Endothelial cell of umbilical vein (primary cell): ENCODE results near the gene GRIA4. TPM values are rescaled to one million over a fixed set of nuclear protein-coding genes. Genes with fewer than 3 reads are reported as not detected.

Source experiments
- BruUV-seq: library from RNA; stranded (reverse); fragments of 400-500 nt; replicated peaks from 2 replicates; lab custom pipeline; 2021; lab: Mats Ljungman, UMichigan
- CTCF ChIA-PET: fragments of 300-600, 350-600 bp; sonication (Branson Sonifier 250); formaldehyde crosslinking; loops from one replicate; lab custom pipeline; 2021; ENCODE audit warnings: antibody characterized with exemption, inconsistent platforms; lab: Charles Lee
- POLR2A ChIA-PET: fragments of 300-600, 350-600 bp; sonication (Branson Sonifier 250); formaldehyde crosslinking; loops from one replicate; lab custom pipeline; 2021; ENCODE audit warnings: antibody characterized with exemption, inconsistent platforms; lab: Charles Lee
- DNase-seq: peaks from one replicate; pipeline ENCODE4 v3.0.0-alpha.2; 2011; ENCODE audit warnings: low read depth, low spot score
- FAIRE-seq: peaks from 2 replicates; lab custom pipeline; 2011; peaks lifted over from hg19 to GRCh38; lab: Jason Lieb, UNC
- H2AFZ ChIP-seq: 2 replicates; pipeline ENCODE4 v1.6.0; 2012; ENCODE audit warnings: low read depth, low read length, control low read depth, inconsistent platforms
- H3K27ac ChIP-seq: 2 replicates; pipeline ENCODE4 v1.5.1; 2011; ENCODE audit warnings: low read depth, mild to moderate bottlenecking, control low read depth, low read length, moderate library complexity; ENCODE audit not compliant: insufficient read depth
- H3K27me3 ChIP-seq, 2 experiments: 2 replicates each; pipeline versions ENCODE4 v1.6.0 to v1.6.1; 2011; ENCODE audit warnings: low read length in 2 of 2, mixed read lengths in 1 of 2; ENCODE audit not compliant: control insufficient read depth in 2 of 2, insufficient read depth in 2 of 2
- H3K36me3 ChIP-seq, 2 experiments: 2 replicates in 1 of 2; 3 replicates in 1 of 2; pipeline ENCODE4 v1.5.1; 2011; ENCODE audit warnings: low read length in 2 of 2, mild to moderate bottlenecking in 1 of 2, moderate library complexity in 1 of 2; ENCODE audit not compliant: control insufficient read depth in 2 of 2, insufficient read depth in 2 of 2; ENCODE audit errors: extremely low read depth in 1 of 2
- H3K4me1 ChIP-seq: 3 replicates; pipeline ENCODE4 v1.5.1; 2011; ENCODE audit warnings: mild to moderate bottlenecking, low read length; ENCODE audit not compliant: control insufficient read depth, insufficient read depth; ENCODE audit errors: extremely low read depth
- H3K4me2 ChIP-seq: 2 replicates; pipeline ENCODE4 v1.6.1; 2011; ENCODE audit warnings: low read length, control low read depth, mixed read lengths; ENCODE audit not compliant: insufficient read depth
- H3K4me3 ChIP-seq, 3 experiments: fragments of 200-600 bp in 1 of 3; sonication (generic), shearing (Covaris generic) in 1 of 3; replicated peaks in 1 of 3; 2 replicates each; pipeline ENCODE4 v1.5.1; 2011 to 2016; ENCODE audit warnings: control low read depth in 3 of 3, low read length in 3 of 3, mild to moderate bottlenecking in 2 of 3, inconsistent platforms in 1 of 3, low read depth in 1 of 3, moderate library complexity in 1 of 3; ENCODE audit not compliant: insufficient read depth in 1 of 3
- H3K79me2 ChIP-seq: 2 replicates; pipeline ENCODE4 v1.6.0; 2012; ENCODE audit warnings: low read length, inconsistent platforms; ENCODE audit not compliant: control insufficient read depth, insufficient read depth
- H3K9ac ChIP-seq: replicated peaks from 2 replicates; pipeline ENCODE3; 2011; ENCODE audit warnings: low read length, control low read depth; ENCODE audit not compliant: insufficient read depth; ENCODE audit errors: extremely low read depth
- H3K9me1 ChIP-seq: replicated peaks from 3 replicates; pipeline ENCODE4 v1.6.0; 2011; ENCODE audit warnings: mild to moderate bottlenecking, low read length; ENCODE audit not compliant: control insufficient read depth, insufficient read depth; ENCODE audit errors: extremely low read depth
- H3K9me3 ChIP-seq: replicated peaks from 2 replicates; pipeline ENCODE4 v1.5.1; 2012; ENCODE audit warnings: low read length, inconsistent platforms; ENCODE audit not compliant: control insufficient read depth, insufficient read depth
- H4K20me1 ChIP-seq: replicated peaks from 2 replicates; pipeline ENCODE3; 2011; ENCODE audit warnings: mild to moderate bottlenecking, low read length; ENCODE audit not compliant: control insufficient read depth, insufficient read depth; ENCODE audit errors: extremely low read depth
- CTCF ChIP-seq, 2 donors: IDR thresholded peaks; 1 replicate in 1 of 2; 2 replicates in 1 of 2; pipeline ENCODE4 v1.5.1; 2011; ENCODE audit warnings: low read length in 2 of 2, mild to moderate bottlenecking in 2 of 2, moderate library complexity in 2 of 2, control low read depth in 1 of 2, inconsistent platforms in 1 of 2, low read depth in 1 of 2; ENCODE audit not compliant: insufficient read depth in 1 of 2; ENCODE audit errors: extremely low read depth in 1 of 2
- EZH2 ChIP-seq: IDR thresholded peaks from 2 replicates; pipeline ENCODE4 v1.6.1; 2012; ENCODE audit warnings: borderline replicate concordance, low read depth, mild to moderate bottlenecking, moderate library complexity, low read length, inconsistent platforms; ENCODE audit not compliant: severe bottlenecking
- FOS ChIP-seq: IDR thresholded peaks from 2 replicates; pipeline ENCODE4 v1.6.1; 2011; ENCODE audit warnings: mild to moderate bottlenecking, low read length, moderate library complexity, borderline replicate concordance; ENCODE audit not compliant: insufficient read depth
- GATA2 ChIP-seq: IDR thresholded peaks from 2 replicates; pipeline ENCODE4 v1.7.0; 2011; ENCODE audit warnings: low read depth, mild to moderate bottlenecking, moderate library complexity, mixed read lengths, low read length; ENCODE audit not compliant: insufficient read length, insufficient read depth
- JUN ChIP-seq: IDR thresholded peaks from 2 replicates; pipeline ENCODE4 v1.6.1; 2011; ENCODE audit warnings: borderline replicate concordance, low read depth; ENCODE audit not compliant: insufficient read length, insufficient read depth
- MYC ChIP-seq: IDR thresholded peaks from one replicate; pipeline ENCODE4 v1.6.1; 2011; ENCODE audit warnings: mild to moderate bottlenecking, low read depth, low read length
- POLR2A ChIP-seq: IDR thresholded peaks from 2 replicates; pipeline ENCODE4 v1.6.1; 2012; ENCODE audit warnings: low read depth, mild to moderate bottlenecking, control low read depth, low read length
- POLR2AphosphoS5 ChIP-seq: IDR thresholded peaks from 2 replicates; pipeline ENCODE4 v1.6.1; 2012; ENCODE audit warnings: low read depth, mild to moderate bottlenecking, control low read depth, low read length, moderate library complexity; ENCODE audit not compliant: insufficient read depth
- dilution Hi-C: fragments of 300-500 bp; cut with MboI; formaldehyde crosslinking; loops from one replicate; pipeline ENCODE4 v1.15.0; 2019; ENCODE audit warnings: low sequenced_read_pairs; ENCODE audit not compliant: extremely low pct_ligation_motif_present
- intact Hi-C: fragments of 100-400 bp; cut with micrococcal nuclease; formaldehyde crosslinking; loops from one replicate; pipeline ENCODE4 v1.10.0; 2022
- polyA plus RNA-seq, 4 experiments: library from polyadenylated mRNA; depleted of rRNA in 3 of 4; stranded (reverse) in 3 of 4; unstranded in 1 of 4; fragments of >200 nt; gene quantifications; 2 replicates each; pipeline versions ENCODE4 v1.2.1 to v1.2.3, GENCODE V29; 2011 to 2012; ENCODE audit warnings: missing spikeins in 1 of 4
- total RNA-seq: library from RNA; stranded (reverse); gene quantifications from 2 replicates; pipeline ENCODE4 v1.2.3, GENCODE V29; 2021
- TF ChIP-seq, protein P1 (sequence below): IDR thresholded peaks from 2 replicates; pipeline ENCODE4 v1.6.1; 2011; ENCODE audit not compliant: insufficient read depth, insufficient read length

Gene GRIA4
- total and polyA plus RNA-seq, 2 donors (not counting 3 experiments of a cell fraction or from before 2014, with no cell fraction given) = not detected

DNA sequence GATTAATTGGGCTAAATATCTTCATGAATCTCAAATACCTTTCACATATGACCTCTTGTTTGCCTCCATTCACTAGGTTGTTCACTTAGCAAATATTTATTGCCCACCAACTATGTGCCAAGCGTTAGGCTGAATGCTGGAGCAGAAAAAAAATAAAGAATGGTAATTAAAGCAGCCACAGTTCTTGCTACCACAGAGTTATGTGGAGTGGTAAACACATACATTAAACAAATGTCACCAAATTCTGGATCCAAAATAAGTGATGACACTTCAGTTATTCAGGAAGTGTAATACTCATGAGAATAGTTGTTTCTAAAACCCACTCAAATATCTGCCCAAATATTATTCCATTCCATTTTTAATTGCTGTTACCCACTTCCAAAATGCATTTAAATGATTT is 128.4 kb downstream of the GRIA4 start:
- BruUV-seq = no TSS peak
- H3K79me2 ChIP-seq = no peaks in the 10 kb centered on the region
- intact Hi-C loops = no loop called here

More for the DNA sequence above, 128.4 kb downstream of the GRIA4 start:
- Histone ChIP-seq H2AFZ (no peak overlapping the region), H3K27me3 (no peaks in the 10 kb centered on the region), H3K9ac (no peak overlapping the region), H4K20me1 (no peaks in the 10 kb centered on the region), H3K27ac (no peak overlapping the region), H3K4me3 (no peak overlapping the region), H3K9me1 (no peaks in the 10 kb centered on the region), H3K36me3 (no peaks in the 10 kb centered on the region), H3K4me1 (no peaks in the 10 kb centered on the region), H3K4me2 (no peak overlapping the region), H3K9me3 (no peaks in the 10 kb centered on the region)
- DNase-seq (no peak), FAIRE-seq (no peak)
- ChIA-PET POLR2A (no interaction called here), CTCF (no interaction called here)
- no peak for TF ChIP-seq CTCF (IDR thresholded peaks at IDR 0.05; ENCODE audit: extremely low read depth in 1 of 2, insufficient read depth in 1 of 2, low read depth in 1 of 2, low read length in 2 of 2)
- no peak for TF ChIP-seq POLR2A
- no peak for TF ChIP-seq EZH2
- TF ChIP-seq, protein P1, sequence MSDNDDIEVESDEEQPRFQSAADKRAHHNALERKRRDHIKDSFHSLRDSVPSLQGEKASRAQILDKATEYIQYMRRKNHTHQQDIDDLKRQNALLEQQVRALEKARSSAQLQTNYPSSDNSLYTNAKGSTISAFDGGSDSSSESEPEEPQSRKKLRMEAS = no peak
- TF ChIP-seq GATA2 = no peak
- TF ChIP-seq MYC = no peak
- no peak for TF ChIP-seq FOS
- TF ChIP-seq JUN = no peak
- no peak for TF ChIP-seq POLR2AphosphoS5
- dilution Hi-C loops = no loop called here
